HL-60/S4 treated with retinoic acid at 250 ng/mL for 4 days and 3 days (cell line): ENCODE measurements around the gene TRPV3.

ENCODE experiments used
- in situ Hi-C: fragments of 300-500 bp; cut with MboI; formaldehyde crosslinking; loops from 2 replicates; pipeline ENCODE4 v1.7.0; 2022; ENCODE audit warnings: low sequenced_read_pairs

TRPV3 gene

DNA sequence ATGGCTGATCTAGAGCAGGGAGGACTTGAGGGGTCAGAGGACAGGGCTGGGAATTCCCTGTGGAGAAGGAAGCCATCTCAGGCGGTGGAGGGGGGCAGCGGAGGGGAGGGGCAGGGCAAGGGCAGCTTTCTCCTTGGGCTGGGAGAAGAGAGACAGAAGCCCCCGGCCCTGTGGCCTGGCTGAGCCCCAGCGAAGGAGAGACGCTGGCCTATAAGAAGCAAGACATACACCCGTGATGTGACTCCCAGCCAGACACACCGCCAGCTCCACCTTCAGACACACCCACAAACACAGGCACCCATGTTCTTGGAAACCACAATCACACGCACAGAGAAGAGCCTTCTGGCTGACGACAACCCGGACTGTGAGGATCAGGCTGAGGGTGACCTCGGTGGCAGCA, 10.0 kb downstream of the TRPV3 start:
- in situ Hi-C loops, result no loop called here

DNA sequence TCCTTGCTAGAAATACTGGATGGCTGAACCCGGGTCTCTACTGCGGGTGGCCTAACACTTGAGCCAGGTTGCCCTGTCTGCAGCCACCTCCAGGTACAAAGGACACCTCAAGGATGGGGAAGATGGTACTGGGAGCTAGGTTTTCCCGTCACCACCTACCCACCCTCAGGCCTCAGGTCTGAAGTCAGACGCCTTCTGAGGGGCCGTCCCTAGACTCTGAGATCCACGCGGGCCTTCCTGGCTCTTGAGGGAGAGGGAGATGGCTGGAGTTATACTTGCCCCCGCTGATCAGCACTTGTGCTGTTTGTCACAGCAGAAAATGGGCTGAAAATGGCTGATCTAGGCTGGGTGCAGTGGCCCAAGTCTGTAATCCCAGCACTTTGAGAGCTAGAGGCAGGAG, 10.6 kb downstream of the TRPV3 start:
- in situ Hi-C loops, result no loop called here

DNA sequence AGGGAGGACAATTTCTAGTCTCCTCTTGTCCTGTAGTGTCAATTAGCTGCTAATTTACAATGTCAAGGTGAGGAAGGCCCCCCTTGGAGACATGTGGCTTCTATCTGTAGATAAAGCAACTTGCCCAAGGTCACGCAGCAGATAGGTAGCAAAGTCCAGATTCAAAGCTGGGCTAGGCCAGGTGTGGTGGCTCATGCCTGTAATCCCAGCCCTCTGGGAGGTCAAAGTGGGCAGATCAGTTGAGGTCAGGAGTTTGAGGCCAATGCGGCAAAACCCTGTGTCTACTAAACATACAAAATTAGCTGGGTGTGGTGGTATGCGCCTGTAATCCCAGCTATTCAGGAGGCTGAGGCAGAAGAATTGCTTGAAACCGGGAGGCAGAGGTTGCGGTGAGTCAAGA, 11.1 kb downstream of the TRPV3 start:
- in situ Hi-C loops, result no loop called here

DNA sequence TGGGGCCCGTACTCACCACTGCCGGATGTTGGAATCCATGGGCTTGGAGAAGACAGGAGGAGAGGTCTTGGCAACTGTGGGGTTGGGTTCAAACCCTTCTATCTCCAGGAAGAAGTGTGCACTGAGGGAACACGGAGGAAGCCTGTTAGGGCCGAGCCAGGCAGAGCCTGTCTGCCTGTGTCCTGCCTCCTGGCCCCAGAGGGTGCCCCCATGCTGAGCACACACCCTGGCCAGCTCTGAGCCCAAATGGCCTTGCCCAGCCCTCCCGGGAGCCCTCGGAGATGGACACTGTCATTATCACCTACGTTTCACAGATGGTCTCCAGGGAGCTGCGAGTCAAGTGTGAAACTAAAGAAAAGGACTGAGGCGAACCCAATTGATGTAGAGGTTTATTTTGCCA, 12.5 kb downstream of the TRPV3 start:
- in situ Hi-C loops, result no loop called here

DNA sequence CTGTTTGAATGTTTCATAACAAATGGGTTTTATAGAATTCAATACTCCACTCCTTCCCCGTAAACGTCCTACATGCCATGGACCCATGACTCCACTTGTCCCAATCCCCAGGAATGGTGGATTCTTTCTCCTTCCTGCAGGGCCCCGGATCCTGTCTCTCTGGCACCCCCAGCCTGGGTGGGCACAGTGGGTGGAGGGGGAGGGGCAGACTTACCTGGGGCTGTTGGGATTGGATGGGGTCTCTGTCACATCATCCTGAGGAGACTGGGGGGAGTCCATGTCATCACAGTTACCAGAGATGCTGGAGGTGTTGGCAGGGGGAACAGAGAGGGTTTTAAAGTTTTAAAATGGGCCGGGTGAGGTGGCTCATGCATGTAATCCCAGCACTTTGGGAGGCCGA, 13.2 kb downstream of the TRPV3 start:
- in situ Hi-C loops, result no loop called here

DNA sequence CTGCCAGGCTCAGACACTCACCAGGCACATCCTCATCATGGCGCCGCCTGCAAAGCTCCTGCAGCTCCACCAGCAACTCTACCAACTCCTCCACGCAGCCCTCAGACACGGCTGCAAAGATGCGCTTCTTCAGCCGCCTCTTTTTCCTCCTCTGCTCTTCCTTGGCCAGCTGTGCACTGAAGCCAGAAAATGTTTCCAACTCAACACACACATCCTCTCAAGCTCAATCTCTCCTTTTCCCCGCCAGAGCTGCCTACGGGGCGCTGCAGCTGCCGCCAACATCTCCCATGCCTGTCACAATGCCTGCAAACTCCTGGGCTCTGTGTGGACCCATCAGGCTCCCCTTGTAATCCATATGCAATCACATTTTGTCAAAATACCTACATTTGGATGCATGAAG, 14.2 kb downstream of the TRPV3 start:
- in situ Hi-C loops, result no loop called here

DNA sequence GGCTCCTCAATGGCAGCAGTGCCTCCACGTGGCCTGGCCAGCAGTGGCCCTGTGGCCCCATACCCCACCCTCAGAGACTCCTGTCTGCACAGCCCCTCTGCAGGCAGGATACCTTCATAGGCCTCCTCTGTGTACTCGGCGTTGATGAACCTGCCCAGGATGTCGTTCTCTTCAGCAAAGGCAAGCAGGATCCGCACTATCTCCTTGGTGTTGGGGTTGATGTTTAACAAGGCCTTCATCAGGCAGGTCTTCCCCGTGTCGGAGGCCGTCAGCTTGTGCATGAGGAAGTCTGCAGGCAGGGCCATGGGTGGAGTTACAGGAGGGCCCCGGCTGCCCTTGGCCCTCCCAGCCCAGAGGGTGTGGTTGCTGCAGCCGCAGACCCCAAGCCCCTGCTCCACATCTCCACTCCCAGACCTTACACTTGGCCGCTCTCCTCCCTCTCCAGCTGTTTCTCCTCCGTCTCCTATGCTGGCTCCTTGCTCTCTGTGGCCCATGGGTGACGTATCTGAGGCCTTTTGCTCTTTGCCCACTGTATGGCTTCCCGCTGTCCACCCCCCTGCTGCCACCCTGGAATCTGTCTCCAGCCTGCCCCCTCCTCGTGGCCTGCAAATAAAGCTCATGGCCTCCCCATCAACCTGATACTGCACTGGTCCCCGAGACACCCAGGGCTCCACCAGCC, 15.1 kb downstream of the TRPV3 start:
- in situ Hi-C loops, result no loop called here

DNA sequence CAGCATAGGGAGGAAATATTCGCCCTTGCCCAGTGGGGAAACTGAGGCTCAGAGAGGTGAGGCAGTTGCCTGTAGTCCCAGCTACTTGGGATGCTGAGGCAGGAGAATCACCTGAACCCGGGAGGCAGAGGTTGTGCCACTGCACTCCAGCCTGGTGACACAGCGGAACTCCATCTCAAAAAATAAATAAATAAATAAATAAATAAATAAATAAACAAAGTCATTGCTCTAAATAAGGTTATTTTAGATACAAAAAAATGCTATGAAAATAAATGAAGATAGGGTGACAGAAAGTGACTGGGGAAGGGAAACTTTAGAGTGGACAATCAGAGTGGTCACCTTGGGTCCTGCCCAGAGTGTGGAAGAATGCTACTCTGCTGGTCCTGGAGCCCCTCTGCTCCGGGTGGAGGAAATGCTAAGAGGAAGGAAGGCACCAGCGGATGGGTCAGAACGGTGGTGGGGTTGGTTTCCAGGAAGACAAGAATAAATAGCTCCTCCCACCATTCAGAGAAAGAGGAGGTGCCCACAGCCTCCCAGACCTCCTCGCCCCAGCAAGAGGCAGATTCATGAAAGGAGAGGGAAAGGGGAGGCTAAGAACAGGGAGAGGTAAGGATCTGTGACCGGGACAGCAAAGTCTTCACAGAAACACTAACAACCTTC, 17.6 kb downstream of the TRPV3 start:
- in situ Hi-C loops, result no loop called here

DNA sequence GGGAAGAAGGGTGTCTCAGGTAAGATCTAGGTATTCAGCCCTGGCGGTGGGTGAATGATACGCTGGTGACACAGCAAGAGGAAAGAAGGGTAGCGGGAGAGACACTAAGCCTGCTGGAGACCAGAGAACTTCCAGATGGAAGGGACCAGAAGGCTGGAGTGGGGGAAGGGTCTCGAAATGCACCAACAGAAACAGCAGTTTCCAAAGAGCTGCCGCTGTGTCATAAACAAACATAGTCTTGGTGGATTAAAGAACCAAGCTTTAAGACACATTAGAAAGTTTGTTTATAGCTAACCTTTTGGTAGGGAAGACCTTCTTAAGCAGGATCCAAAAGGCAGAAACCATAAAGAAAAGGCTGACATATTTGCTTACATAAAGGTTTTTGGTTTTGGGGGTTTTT, 20.9 kb downstream of the TRPV3 start:
- in situ Hi-C loops, result no loop called here

DNA sequence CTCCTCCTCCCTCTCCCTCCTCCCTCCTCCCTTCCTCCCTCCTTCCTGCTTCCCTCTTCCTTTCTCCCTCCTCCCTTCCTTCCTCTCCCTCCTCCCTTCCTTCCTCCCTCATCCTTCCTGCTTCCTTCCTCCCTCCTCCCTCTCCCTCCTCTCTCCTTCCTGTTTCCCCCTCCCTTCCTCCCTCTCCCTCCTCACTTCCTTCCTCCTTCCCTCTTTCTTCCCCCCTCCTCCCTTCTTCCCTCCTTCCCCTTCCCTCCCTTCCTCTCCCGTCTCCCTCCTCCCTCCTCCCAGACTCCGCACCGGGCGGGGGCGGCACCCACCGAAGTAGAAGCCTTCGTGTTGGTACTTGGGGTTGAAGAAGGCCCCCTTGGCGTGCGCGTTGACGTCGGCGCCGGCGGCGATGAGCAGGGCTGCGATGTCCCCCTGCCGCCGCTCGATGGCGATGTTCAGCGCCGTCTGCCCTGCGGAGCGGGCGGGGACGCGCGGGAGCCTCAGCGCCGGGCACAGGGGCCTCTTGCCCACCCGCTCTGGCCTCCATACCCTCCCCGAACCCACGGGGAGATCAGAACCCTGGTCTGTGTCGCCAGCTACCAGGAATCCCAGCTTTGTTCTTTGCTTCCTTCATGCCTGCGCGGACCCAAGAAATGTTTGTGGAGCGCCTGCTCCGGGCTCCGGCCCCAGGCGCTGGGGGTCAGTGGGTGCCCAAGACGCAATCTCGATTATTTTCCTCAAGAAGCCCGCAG, 22.2 kb downstream of the TRPV3 start:
- in situ Hi-C loops, result no loop called here

DNA sequence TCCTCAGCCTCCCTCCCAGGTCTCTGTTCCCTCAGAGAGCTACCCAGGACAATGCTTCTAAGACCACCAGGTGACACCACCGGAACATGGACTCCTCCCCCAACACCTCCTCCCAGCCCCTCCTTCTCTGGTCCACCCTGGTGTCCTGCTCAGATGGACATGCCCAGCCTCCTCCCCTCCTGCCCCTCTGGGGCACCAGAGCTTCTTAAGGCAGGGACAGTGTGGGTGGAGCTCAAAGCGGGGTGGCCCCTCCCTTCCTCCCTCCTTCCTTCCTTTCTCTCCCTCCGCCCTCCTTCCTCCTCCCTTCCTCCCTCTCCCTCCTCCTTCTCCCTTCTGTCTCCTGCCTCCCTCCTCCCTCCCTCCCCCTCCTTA, 22.7 kb downstream of the TRPV3 start:
- in situ Hi-C loops, result no loop called here

DNA sequence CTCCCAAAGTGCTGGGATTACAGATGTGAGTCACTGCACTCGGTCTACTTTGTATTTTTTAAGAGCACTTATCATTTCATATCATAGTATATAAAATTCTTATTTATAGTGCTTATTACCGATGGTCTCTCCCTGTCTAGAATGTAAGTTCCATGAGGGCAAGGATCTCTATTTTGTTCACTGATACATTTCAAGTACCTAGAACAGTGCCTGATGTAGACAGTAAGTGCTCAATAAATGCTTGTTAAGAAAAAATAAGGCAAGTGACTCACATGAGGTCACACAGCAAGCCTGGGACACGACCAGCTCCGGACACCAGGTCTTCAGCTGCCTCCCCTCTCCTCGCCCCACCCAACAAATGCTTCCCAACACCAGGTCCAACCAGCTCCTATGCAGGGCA, 23.9 kb downstream of the TRPV3 start:
- in situ Hi-C loops, result no loop called here

DNA sequence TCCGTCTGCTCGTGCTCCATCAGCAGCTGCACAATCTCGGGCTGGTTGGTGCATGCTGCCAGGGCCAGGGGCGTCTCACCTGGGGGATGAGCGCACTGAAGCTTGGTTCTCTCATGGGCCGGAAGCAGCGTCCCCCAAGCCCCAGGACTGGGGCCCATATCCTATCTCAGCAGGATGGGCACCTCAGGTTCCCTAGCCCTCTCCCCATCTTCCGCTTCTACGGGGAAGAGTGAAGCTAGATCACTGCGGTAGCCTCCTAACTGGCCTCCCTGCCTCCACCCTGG, 24.8 kb downstream of the TRPV3 start:
- in situ Hi-C loops, result no loop called here

DNA sequence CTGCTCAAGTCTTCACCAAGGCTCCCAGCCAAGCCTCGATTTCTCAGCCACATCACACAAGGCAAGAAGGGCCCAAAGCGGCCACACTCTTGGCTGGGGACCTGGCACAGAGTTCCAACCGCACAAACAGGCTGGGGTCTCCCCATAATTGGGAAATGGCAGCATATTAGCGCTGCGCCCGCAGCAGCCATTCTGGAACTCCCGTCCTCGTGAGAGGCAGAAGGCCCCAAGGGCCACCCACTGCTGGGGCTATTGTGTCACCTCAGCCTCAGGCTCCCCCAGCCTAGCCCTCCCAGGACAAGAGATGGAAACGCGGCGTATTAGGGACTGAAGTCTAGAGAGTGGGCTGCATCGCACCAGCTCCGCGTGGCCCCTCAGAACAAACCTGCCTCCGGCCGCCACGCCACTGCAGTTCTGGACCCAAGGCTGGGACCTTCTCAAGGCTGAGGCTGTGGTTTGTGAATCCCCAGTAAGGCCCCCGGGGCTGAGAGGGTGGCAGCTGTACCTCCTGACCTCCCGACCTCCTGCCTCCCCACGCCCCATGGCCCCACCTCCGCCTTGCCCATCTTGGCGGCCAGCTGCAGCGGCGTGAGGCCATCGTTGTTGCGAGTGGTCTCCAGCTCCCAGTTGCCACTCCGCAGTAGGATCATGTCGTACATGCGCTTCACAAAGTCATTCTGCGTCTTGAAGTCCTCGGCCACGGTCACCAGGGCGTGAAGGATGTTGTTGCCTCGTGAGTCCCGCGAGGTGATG, 25.3 kb downstream of the TRPV3 start:
- in situ Hi-C loops, result no loop called here

DNA sequence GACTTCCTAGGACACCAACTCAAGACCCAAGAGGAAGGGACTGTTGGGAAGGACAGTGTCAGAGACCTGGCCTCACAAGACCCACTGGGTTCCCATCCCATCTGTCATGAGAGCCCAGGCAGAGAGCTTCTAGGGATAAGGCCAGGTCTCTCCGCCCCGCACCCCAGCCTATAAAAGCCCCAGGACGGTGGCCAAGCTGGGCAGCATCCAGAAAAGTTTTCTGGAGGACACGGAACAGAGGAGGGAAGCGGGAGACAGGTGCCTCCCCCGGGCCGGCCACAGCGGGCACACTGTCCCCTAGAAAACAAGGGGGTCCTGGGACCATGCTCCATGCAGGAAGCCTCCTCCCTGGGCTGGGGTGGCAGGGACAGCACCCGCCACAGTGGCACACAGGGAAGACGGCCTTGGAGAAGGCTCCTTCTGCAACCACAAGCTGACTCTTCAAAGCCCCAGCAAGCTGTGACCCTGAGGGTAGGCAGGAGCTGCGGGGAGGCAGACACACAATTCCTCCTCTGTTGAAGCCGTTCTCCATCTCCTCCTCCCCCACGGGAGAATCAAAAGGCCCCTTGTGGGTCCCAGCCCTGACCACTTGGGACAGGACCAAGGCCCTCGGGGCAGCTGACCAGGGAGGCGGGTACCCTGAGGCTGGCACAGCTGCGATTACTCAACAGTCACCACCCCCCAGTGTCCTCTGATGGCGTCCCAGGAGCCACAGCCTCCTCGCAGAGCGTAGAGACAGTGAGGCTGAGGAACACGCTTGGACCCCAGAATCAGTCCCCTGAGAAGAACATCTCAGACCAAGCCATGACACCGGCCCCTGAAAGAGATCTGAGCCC, 26.1 kb downstream of the TRPV3 start:
- in situ Hi-C loops, result no loop called here

DNA sequence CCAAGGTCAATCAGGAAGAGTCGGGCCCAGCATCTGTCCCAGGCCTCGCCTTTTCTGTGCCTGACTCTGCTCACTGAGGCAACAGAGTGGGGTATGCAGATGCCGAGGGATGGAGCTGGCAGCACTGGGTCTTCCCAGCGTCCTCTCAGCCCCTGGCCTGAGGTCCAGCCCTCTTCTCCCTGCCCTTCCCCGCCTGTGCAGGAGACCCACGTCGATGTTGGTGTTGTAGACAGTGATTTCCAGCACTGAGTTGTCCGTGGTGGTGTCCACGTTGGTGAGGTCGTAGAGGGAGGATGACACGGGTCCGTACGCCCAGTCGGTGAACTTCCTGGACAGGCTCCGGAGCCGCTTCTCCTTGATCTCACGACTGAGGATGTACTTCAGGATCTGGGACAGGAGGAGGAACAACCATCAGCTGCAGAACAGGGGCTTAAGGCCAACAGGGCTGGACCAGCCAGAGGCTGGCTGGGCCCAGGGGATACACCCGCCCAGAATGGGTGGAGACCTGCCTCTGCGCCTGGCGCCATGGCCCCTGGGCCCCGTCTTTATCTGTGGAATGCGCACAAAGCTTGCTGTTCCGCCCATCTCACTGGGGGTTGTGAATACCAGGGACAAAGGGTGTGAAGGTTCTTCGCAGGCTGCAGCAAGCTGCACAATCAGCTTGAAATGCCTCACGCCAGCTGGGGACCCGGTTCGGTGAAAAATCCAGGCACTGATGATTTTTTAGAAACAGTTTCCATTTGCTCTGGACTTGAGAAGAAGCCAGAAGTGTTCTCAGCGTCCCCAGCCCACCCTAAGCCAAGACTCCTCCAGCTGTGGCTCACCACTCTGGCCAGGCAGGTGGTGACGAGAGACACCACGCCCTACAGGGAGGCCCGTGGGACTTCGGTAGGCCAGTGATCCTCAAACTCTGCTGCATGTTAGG, 27.5 kb downstream of the TRPV3 start:
- in situ Hi-C loops, result no loop called here

DNA sequence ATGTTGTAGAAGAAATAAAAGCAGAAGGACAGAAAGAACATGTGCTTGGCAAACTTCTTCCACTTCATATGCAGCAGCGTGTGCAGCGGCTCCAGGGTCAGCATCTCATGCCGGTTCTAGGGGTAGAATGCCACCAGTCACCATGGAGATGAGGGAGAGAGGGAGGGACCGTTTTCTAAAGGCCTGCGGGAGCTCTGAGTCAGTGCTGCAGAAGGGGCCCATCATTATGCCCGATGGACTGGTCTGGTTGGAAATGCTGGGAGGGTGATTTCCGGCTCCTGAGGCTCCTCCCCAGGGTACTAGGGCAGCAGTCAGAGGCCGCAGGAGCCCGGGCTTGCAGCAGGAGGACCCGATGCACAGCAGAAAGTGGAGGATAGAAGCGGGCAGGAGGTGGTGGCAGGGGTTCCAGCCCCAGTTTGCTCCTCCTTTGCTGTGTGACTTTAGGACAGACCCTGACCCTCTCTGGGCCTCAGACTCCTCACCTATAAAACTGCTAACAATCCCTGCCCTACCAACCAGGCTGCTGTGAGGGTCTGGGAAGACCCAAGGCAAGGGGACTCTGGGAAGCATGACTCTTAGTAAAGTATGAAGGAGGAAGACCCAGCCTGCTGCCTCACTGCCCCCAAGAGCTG, 28.6 kb downstream of the TRPV3 start:
- in situ Hi-C loops, result no loop called here

DNA sequence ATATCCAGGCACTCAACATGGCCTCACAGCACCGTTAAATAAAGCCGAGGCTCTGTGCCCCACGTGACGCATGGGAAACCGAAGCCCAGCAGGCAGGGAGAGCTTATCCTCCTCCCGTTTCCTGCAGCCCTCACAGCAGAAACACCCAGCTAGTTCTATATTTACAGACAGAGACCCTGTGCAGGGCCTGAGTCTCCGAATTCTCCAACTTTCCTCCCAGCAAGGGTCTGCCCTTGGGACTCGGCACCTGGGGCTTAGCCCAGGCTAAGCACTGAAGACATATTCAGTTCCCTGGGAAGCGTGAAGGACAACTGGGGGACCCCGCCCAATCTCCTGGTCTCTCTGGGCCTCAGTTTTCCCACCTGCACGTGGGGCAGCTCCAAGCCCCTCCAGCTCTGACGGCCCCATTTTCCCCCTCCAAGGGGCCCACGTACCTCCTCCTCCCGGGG, 29.2 kb downstream of the TRPV3 start:
- in situ Hi-C loops, result no loop called here

DNA sequence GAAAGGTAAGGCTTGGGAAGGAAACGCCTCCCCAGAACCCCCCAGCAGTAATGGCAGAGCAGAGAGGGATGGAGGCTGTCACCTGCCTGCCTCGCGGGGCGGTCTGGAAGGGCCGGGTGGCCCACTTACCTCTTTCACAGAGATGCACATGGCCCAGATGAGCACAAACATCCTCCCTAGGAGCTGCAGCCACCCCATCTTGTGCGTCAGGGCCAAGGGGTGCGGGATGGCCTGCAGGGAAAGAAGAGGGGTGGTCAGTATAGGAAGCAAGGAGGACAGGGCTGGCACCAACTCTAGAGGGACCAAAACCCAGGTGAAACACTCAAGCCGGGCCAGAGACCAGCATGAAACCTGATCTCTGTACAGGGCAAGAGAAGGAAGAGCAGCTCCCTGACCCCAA, 29.7 kb downstream of the TRPV3 start:
- in situ Hi-C loops, result no loop called here
